GM18858 (cell line): ENCODE results near the gene AMOTL1.
"Not testable (repeated sequence)": the region's sequence is repeated elsewhere in the genome, so short reads cannot be mapped to it uniquely, and the experiment has no call there.

Experiments
- ATAC-seq: cut with Tn5 transposase; IDR thresholded peaks from one replicate; pipeline ENCODE4 v1.9.1; 2021; ENCODE audit not compliant: unreplicated experiment

AMOTL1 gene

GRCh38 chr11:94791216-94791889, 23.2 kb downstream of the AMOTL1 start:
- ATAC-seq, result no peak

- not testable (repeated sequence) for ATAC-seq
Observed at GRCh38 chr11:94791942-94792341, 23.8 kb downstream of the AMOTL1 start.

GRCh38 chr11:94792451-94792850, 24.3 kb downstream of the AMOTL1 start:
- no peak for ATAC-seq

GRCh38 chr11:94793002-94793401, 24.8 kb downstream of the AMOTL1 start:
- ATAC-seq, result no peak

GRCh38 chr11:94793822-94794221, 25.7 kb downstream of the AMOTL1 start:
- ATAC-seq, result no peak

GRCh38 chr11:94794287-94795168, 26.4 kb downstream of the AMOTL1 start:
- ATAC-seq, result no peak

GRCh38 chr11:94795476-94796189, 27.5 kb downstream of the AMOTL1 start:
- no peak for ATAC-seq

- no peak for ATAC-seq
Observed at GRCh38 chr11:94796190-94796580, 28.0 kb downstream of the AMOTL1 start.

- ATAC-seq, result no peak
Observed at GRCh38 chr11:94796863-94797262, 28.7 kb downstream of the AMOTL1 start.

- no peak for ATAC-seq
Observed at GRCh38 chr11:94799726-94800125, 31.6 kb downstream of the AMOTL1 start.

GRCh38 chr11:94800414-94800813, 32.3 kb downstream of the AMOTL1 start:
- ATAC-seq, result no peak

- ATAC-seq, result no peak
Observed at GRCh38 chr11:94801866-94802460, 33.8 kb downstream of the AMOTL1 start.

- ATAC-seq, result no peak
Observed at GRCh38 chr11:94802501-94802900, 34.3 kb downstream of the AMOTL1 start.

GRCh38 chr11:94803491-94803890, 35.3 kb downstream of the AMOTL1 start:
- no peak for ATAC-seq

GRCh38 chr11:94804874-94805273, 36.7 kb downstream of the AMOTL1 start:
- no peak for ATAC-seq

- no peak for ATAC-seq
Observed at GRCh38 chr11:94806014-94806413, 37.9 kb downstream of the AMOTL1 start.

GRCh38 chr11:94806419-94806818, 38.3 kb downstream of the AMOTL1 start:
- ATAC-seq, result no peak

GRCh38 chr11:94809251-94809650, 41.1 kb downstream of the AMOTL1 start:
- ATAC-seq, result no peak

- ATAC-seq, result not testable (repeated sequence)
Observed at GRCh38 chr11:94812724-94813720, 44.9 kb downstream of the AMOTL1 start.
